OCI-LY7 (cell line): ENCODE results near the gene SCTR. TPM values are rescaled to one million over a fixed set of nuclear protein-coding genes. Genes with fewer than 3 reads are reported as not detected.

Source experiments
- BruUV-seq: library from RNA; stranded (reverse); fragments of 400-500 nt; replicated peaks from 2 replicates; lab custom pipeline; 2021; lab: Mats Ljungman, UMichigan
- CTCF ChIA-PET: fragments of 300-600 bp; sonication (Branson Sonifier 250); formaldehyde crosslinking; loops from one replicate; lab custom pipeline; 2022; ENCODE audit warnings: antibody characterized with exemption; ENCODE audit not compliant: unreplicated experiment; lab: Charles Lee
- POLR2A ChIA-PET: fragments of 300-600 bp; sonication (Branson Sonifier 250); formaldehyde crosslinking; loops from one replicate; lab custom pipeline; 2022; ENCODE audit warnings: antibody characterized with exemption; lab: Charles Lee
- DNase-seq: peaks from one replicate; pipeline ENCODE4 v3.0.0-alpha.2; 2015; ENCODE audit warnings: low spot score
- H2AFZ ChIP-seq: fragments of 200-600 bp; sonication (generic), shearing (Covaris generic); 2 replicates; pipeline ENCODE4 v1.6.1; 2014; ENCODE audit warnings: mild to moderate bottlenecking, antibody characterized with exemption, low read length, moderate library complexity
- H3K27ac ChIP-seq: fragments of 200-600 bp; sonication (generic); 2 replicates; pipeline ENCODE4 v1.5.1; 2014; ENCODE audit warnings: mixed run types, low read depth, mild to moderate bottlenecking, moderate library complexity, low read length, inconsistent platforms; ENCODE audit not compliant: poor library complexity, severe bottlenecking
- H3K36me3 ChIP-seq: fragments of 200-600 bp; sonication (generic); 2 replicates; pipeline ENCODE4 v1.6.1; 2014; ENCODE audit warnings: mild to moderate bottlenecking, antibody characterized with exemption, low read length, moderate library complexity, mixed read lengths; ENCODE audit not compliant: insufficient read depth
- H3K4me1 ChIP-seq: fragments of 200-600 bp; sonication (generic); 2 replicates; pipeline ENCODE4 v1.5.1; 2014; ENCODE audit warnings: mild to moderate bottlenecking, low read length; ENCODE audit not compliant: insufficient read depth, poor library complexity, severe bottlenecking
- H3K4me2 ChIP-seq: fragments of 200-600 bp; sonication (generic); 2 replicates; pipeline ENCODE4 v1.6.1; 2014; ENCODE audit warnings: mild to moderate bottlenecking, low read length
- H3K4me3 ChIP-seq: fragments of 200-600 bp; sonication (generic); 2 replicates; pipeline ENCODE4 v1.5.1; 2014; ENCODE audit warnings: mild to moderate bottlenecking, low read depth, low read length; ENCODE audit not compliant: poor library complexity, severe bottlenecking
- H3K79me2 ChIP-seq: fragments of 200-600 bp; sonication (generic); 2 replicates; pipeline ENCODE4 v1.6.1; 2016; ENCODE audit warnings: low read depth, mild to moderate bottlenecking, low read length, moderate library complexity, mixed read lengths; ENCODE audit not compliant: insufficient read depth
- H3K9me2 ChIP-seq: fragments of 200-600 bp; sonication (generic); 2 replicates; pipeline ENCODE4 v1.6.1; 2016; ENCODE audit warnings: mild to moderate bottlenecking, low read length, mixed read lengths; ENCODE audit not compliant: insufficient read depth
- H3K9me3 ChIP-seq: fragments of 200-600 bp; sonication (generic); 2 replicates; pipeline ENCODE4 v1.6.1; 2014; ENCODE audit warnings: mild to moderate bottlenecking, mixed run types, low read length, mixed read lengths
- H4K20me1 ChIP-seq: fragments of 200-600 bp; sonication (generic); 2 replicates; pipeline ENCODE4 v1.6.1; 2014; ENCODE audit warnings: mild to moderate bottlenecking, antibody characterized with exemption, low read length, moderate library complexity, mixed read lengths; ENCODE audit not compliant: insufficient read depth
- CTCF ChIP-seq: fragments of 200-600 bp; sonication (generic); conservative IDR thresholded peaks from 2 replicates; pipeline ENCODE4 v1.5.1; 2014; ENCODE audit warnings: mild to moderate bottlenecking, antibody characterized with exemption, low read length, moderate library complexity, mixed read lengths
- EZH2phosphoT487 ChIP-seq: fragments of 200-600 bp; sonication (generic); IDR thresholded peaks from 2 replicates; pipeline ENCODE4 v1.6.1; 2018; ENCODE audit warnings: low read depth, borderline replicate concordance, mild to moderate bottlenecking, mixed run types, antibody characterized with exemption, low read length, moderate library complexity, mixed read lengths
- intact Hi-C: fragments of 100-400 bp; cut with micrococcal nuclease; formaldehyde crosslinking; loops from one replicate; pipeline ENCODE4 v1.10.0; 2022; ENCODE audit not compliant: unreplicated experiment
- total RNA-seq, 2 experiments: library from RNA; depleted of rRNA in 1 of 2; stranded (reverse); fragments of >200 nt in 1 of 2; shearing (Covaris generic) in 1 of 2; gene quantifications; 2 replicates each; pipeline ENCODE4 v1.2.3, GENCODE V29; 2014 to 2022

The SCTR gene
- total RNA-seq, 2 experiments from 2014 or later = not detected

GRCh38 chr2:119451336-119452050, 72.8 kb downstream of the SCTR start:
- Histone ChIP-seq H3K79me2 (no peaks in the 10 kb centered on the region), H2AFZ (no peak overlapping the region), H3K4me2 (no peak overlapping the region), H3K27ac (no peak overlapping the region), H3K4me1 (peaks cover 15% of the 10 kb centered on the region), H4K20me1 (no peaks in the 10 kb centered on the region), H3K9me2 (no peaks in the 10 kb centered on the region), H3K9me3 (no peaks in the 10 kb centered on the region), H3K4me3 (no peak overlapping the region), H3K36me3 (no peaks in the 10 kb centered on the region)
- POLR2A ChIA-PET = interaction anchor here (1.0 to 1.2 kb wide), 2 partner anchors 8 to 10 kb away, joined by 3 to 5 read pairs; no protein-coding TSS in a partner anchor
- TF ChIP-seq CTCF (no peak), EZH2phosphoT487 (no peak)
- no peak for DNase-seq
- intact Hi-C loops = no loop called here
- CTCF ChIA-PET = no interaction called here
- BruUV-seq = no TSS peak

DNA sequence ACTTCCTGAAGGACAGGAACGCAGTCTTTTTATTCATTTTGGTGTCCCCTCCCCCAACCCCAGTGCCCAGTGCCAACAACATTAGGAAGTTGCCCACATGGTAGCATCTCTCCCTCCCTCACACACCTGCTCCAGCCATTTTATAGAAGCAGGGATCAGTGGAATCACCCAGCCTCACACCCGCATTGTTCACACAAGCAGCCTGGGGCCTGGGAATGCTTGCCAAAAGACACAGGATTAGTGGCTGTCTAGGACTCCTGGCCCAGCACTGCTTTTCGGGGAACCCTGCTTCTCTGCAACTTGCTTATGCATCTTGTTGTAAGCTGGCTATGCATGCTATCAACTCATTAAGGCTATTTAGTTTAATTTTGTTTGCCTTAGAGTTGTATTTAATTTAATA, 74.8 kb downstream of the SCTR start:
- Histone ChIP-seq H3K27ac (no peak overlapping the region), H4K20me1 (no peaks in the 10 kb centered on the region), H3K9me2 (no peaks in the 10 kb centered on the region), H3K36me3 (no peaks in the 10 kb centered on the region), H3K9me3 (no peaks in the 10 kb centered on the region), H3K4me3 (no peak overlapping the region), H3K79me2 (no peaks in the 10 kb centered on the region), H3K4me2 (peak overlapping the region; percentile 30; the same call in 1 of the 2 replicates), H3K4me1 (peaks cover 15% of the 10 kb centered on the region), H2AFZ (no peak overlapping the region)
- intact Hi-C loops = no loop called here
- POLR2A ChIA-PET = interaction anchor here (0.6 to 0.8 kb wide), 2 partner anchors 22 to 33 kb away, joined by 3 read pairs; no protein-coding TSS in a partner anchor
- CTCF ChIA-PET = interaction anchor here (1.1 kb wide), 1 partner anchor 9 kb away, joined by 3 read pairs; no protein-coding TSS in a partner anchor
- TF ChIP-seq EZH2phosphoT487 (no peak), CTCF (no peak)
- no TSS peak for BruUV-seq
- DNase-seq = no peak
